BLaER1 (cell line): ENCODE measurements around the gene KCNH4.

ENCODE experiments used
- H3K27ac ChIP-seq: shearing (Covaris generic); formaldehyde crosslinking; 2 replicates; pipeline ENCODE4 v1.8.1; 2022
- H3K27me3 ChIP-seq: shearing (Covaris generic); formaldehyde crosslinking; 2 replicates; pipeline ENCODE4 v1.8.1; 2022
- H3K36me3 ChIP-seq: shearing (Covaris generic); formaldehyde crosslinking; 2 replicates; pipeline ENCODE4 v1.8.1; 2022
- H3K4me1 ChIP-seq: shearing (Covaris generic); formaldehyde crosslinking; 2 replicates; pipeline ENCODE4 v1.8.1; 2022
- H3K4me2 ChIP-seq: shearing (Covaris generic); formaldehyde crosslinking; 2 replicates; pipeline ENCODE4 v1.8.1; 2022
- H3K4me3 ChIP-seq: shearing (Covaris generic); formaldehyde crosslinking; 2 replicates; pipeline ENCODE4 v1.8.1; 2022
- H3K9ac ChIP-seq: shearing (Covaris generic); formaldehyde crosslinking; 2 replicates; pipeline ENCODE4 v1.8.1; 2022
- H3K9me3 ChIP-seq: shearing (Covaris generic); formaldehyde crosslinking; 2 replicates; pipeline ENCODE4 v1.8.1; 2022
- H4K20me1 ChIP-seq: shearing (Covaris generic); formaldehyde crosslinking; 2 replicates; pipeline ENCODE4 v1.8.1; 2022
- Cebpa-rat ChIP-seq: shearing (Covaris generic); IDR thresholded peaks from 2 replicates; pipeline ENCODE4 v1.8.1; 2022

The KCNH4 gene

GRCh38 chr17:42179911-42180410 is 981 bp downstream of the KCNH4 start:
- Histone ChIP-seq H3K27me3 (peaks cover 66% of the 10 kb centered on the region), H4K20me1 (peaks cover 11% of the 10 kb centered on the region; the same call in 1 of the 2 replicates), H3K4me1 (peaks cover 37% of the 10 kb centered on the region), H3K36me3 (no peaks in the 10 kb centered on the region), H3K9ac (no peak overlapping the region), H3K9me3 (no peaks in the 10 kb centered on the region), H3K4me3 (no peak overlapping the region), H3K4me2 (no peak overlapping the region), H3K27ac (no peak overlapping the region)
- no peak for TF ChIP-seq Cebpa-rat

- Histone ChIP-seq H4K20me1 (peaks cover 11% of the 10 kb centered on the region; the same call in 1 of the 2 replicates), H3K4me1 (peaks cover 33% of the 10 kb centered on the region), H3K27ac (no peak overlapping the region), H3K27me3 (peaks cover 60% of the 10 kb centered on the region), H3K4me2 (no peak overlapping the region), H3K9ac (no peak overlapping the region), H3K9me3 (no peaks in the 10 kb centered on the region), H3K36me3 (no peaks in the 10 kb centered on the region), H3K4me3 (no peak overlapping the region)
- no peak for TF ChIP-seq Cebpa-rat
Measured at GRCh38 chr17:42179335-42179734, 1.6 kb downstream of the KCNH4 start.

- Histone ChIP-seq H3K4me2 (no peak overlapping the region), H3K4me1 (peaks cover 35% of the 10 kb centered on the region)
- TF ChIP-seq Cebpa-rat = no peak
Measured at GRCh38 chr17:42178817-42179216, 2.1 kb downstream of the KCNH4 start.

GRCh38 chr17:42177684-42178083 is 3.3 kb downstream of the KCNH4 start:
- H3K4me2 ChIP-seq = no peak overlapping the region

More at GRCh38 chr17:42178817-42179216, 2.1 kb downstream of the KCNH4 start:
- Histone ChIP-seq H3K36me3 (no peaks in the 10 kb centered on the region), H3K27me3 (peaks cover 60% of the 10 kb centered on the region), H3K9ac (no peak overlapping the region), H3K4me3 (no peak overlapping the region), H3K9me3 (no peaks in the 10 kb centered on the region), H4K20me1 (peaks cover 11% of the 10 kb centered on the region; the same call in 1 of the 2 replicates), H3K27ac (no peak overlapping the region)

GRCh38 chr17:42174126-42174783 is 6.7 kb downstream of the KCNH4 start:
- H3K4me2 ChIP-seq = 0 out of 2 replicates have a peak overlapping the region, but pooled peaks have one; percentile 8
- no peaks in the 10 kb centered on the region for H3K36me3 ChIP-seq
- no peak overlapping the region for H3K27ac ChIP-seq
- H3K9me3 ChIP-seq = no peaks in the 10 kb centered on the region
- H3K9ac ChIP-seq = no peak overlapping the region
- H3K4me3 ChIP-seq = no peak overlapping the region
- no peak for TF ChIP-seq Cebpa-rat
- H4K20me1 ChIP-seq = no peaks in the 10 kb centered on the region
- peaks cover 6% of the 10 kb centered on the region; the same call in 1 of the 2 replicates for H3K4me1 ChIP-seq
- H3K27me3 ChIP-seq = peaks cover 15% of the 10 kb centered on the region

More at GRCh38 chr17:42177684-42178083, 3.3 kb downstream of the KCNH4 start:
- Histone ChIP-seq H3K27me3 (peaks cover 49% of the 10 kb centered on the region), H3K9ac (no peak overlapping the region), H3K4me1 (peaks cover 24% of the 10 kb centered on the region), H3K36me3 (no peaks in the 10 kb centered on the region), H3K27ac (no peak overlapping the region), H3K9me3 (no peaks in the 10 kb centered on the region), H4K20me1 (peaks cover 11% of the 10 kb centered on the region; the same call in 1 of the 2 replicates), H3K4me3 (no peak overlapping the region)
- no peak for TF ChIP-seq Cebpa-rat

GRCh38 chr17:42171831-42172230 is 9.1 kb downstream of the KCNH4 start:
- no peak overlapping the region for H3K9ac ChIP-seq
- H3K4me2 ChIP-seq = no peak overlapping the region
- no peaks in the 10 kb centered on the region for H3K9me3 ChIP-seq
- no peak for TF ChIP-seq Cebpa-rat
- H3K27me3 ChIP-seq = no peaks in the 10 kb centered on the region
- H3K4me1 ChIP-seq = peaks cover 6% of the 10 kb centered on the region; the same call in 1 of the 2 replicates
- no peaks in the 10 kb centered on the region for H3K36me3 ChIP-seq
- H3K27ac ChIP-seq = no peak overlapping the region
- no peaks in the 10 kb centered on the region for H4K20me1 ChIP-seq
- H3K4me3 ChIP-seq = no peak overlapping the region

- H3K27ac ChIP-seq = no peak overlapping the region
- H3K27me3 ChIP-seq = no peaks in the 10 kb centered on the region
- H3K36me3 ChIP-seq = no peaks in the 10 kb centered on the region
- H3K4me1 ChIP-seq = peaks cover 4% of the 10 kb centered on the region; the same call in 1 of the 2 replicates
- H3K4me2 ChIP-seq = no peak overlapping the region
- H3K9ac ChIP-seq = no peak overlapping the region
- no peak overlapping the region for H3K4me3 ChIP-seq
- H4K20me1 ChIP-seq = no peaks in the 10 kb centered on the region
- no peak for TF ChIP-seq Cebpa-rat
- H3K9me3 ChIP-seq = no peaks in the 10 kb centered on the region
Measured at GRCh38 chr17:42169351-42169750, 11.6 kb downstream of the KCNH4 start.

GRCh38 chr17:42167807-42168206 is 13.1 kb downstream of the KCNH4 start:
- no peaks in the 10 kb centered on the region for H3K9me3 ChIP-seq
- H3K4me3 ChIP-seq = no peak overlapping the region
- H3K27me3 ChIP-seq = no peaks in the 10 kb centered on the region
- no peak overlapping the region for H3K27ac ChIP-seq
- no peaks in the 10 kb centered on the region for H4K20me1 ChIP-seq
- H3K9ac ChIP-seq = no peak overlapping the region
- no peaks in the 10 kb centered on the region for H3K4me1 ChIP-seq
- no peak overlapping the region for H3K4me2 ChIP-seq
- no peak for TF ChIP-seq Cebpa-rat
- no peaks in the 10 kb centered on the region for H3K36me3 ChIP-seq

- no peaks in the 10 kb centered on the region for H3K9me3 ChIP-seq
- no peaks in the 10 kb centered on the region for H4K20me1 ChIP-seq
- no peak for TF ChIP-seq Cebpa-rat
- H3K27me3 ChIP-seq = no peaks in the 10 kb centered on the region
- H3K9ac ChIP-seq = no peak overlapping the region
- H3K4me3 ChIP-seq = no peak overlapping the region
- no peak overlapping the region for H3K4me2 ChIP-seq
- H3K27ac ChIP-seq = no peak overlapping the region
- no peaks in the 10 kb centered on the region for H3K36me3 ChIP-seq
- H3K4me1 ChIP-seq = peaks cover 11% of the 10 kb centered on the region
Measured at GRCh38 chr17:42166196-42166763, 14.7 kb downstream of the KCNH4 start.

- TF ChIP-seq Cebpa-rat = no peak
- Histone ChIP-seq H4K20me1 (no peaks in the 10 kb centered on the region), H3K4me2 (no peak overlapping the region), H3K36me3 (no peaks in the 10 kb centered on the region), H3K4me1 (peaks cover 16% of the 10 kb centered on the region), H3K4me3 (no peak overlapping the region), H3K9ac (no peak overlapping the region), H3K9me3 (no peaks in the 10 kb centered on the region), H3K27ac (no peak overlapping the region), H3K27me3 (no peaks in the 10 kb centered on the region)
Measured at GRCh38 chr17:42165751-42166150, 15.2 kb downstream of the KCNH4 start.
